Vagina (tissue), 2 donors: ENCODE measurements around the gene VSTM4. TPM values are rescaled to one million over a fixed set of nuclear protein-coding genes. Genes with fewer than 3 reads are reported as not detected.
A peak's percentile ranks its signal among the peaks of the same experiment; 100 is the strongest.

ENCODE experiments used
- DNase-seq, 2 donors: peaks; one replicate each; pipeline ENCODE4 v3.0.0-alpha.2; 2017; ENCODE audit errors: extremely low spot score in 2 of 2
- H3K27ac ChIP-seq: fragments of 200-600 bp; sonication (generic); one replicate; pipeline ENCODE4 v1.5.1; 2019
- H3K27me3 ChIP-seq: fragments of 200-600 bp; sonication (generic); one replicate; pipeline ENCODE4 v1.5.1; 2019
- H3K36me3 ChIP-seq, 2 donors: fragments of 200-600 bp; sonication (generic); one replicate each; pipeline ENCODE4 v1.5.1; 2017 to 2019
- H3K4me1 ChIP-seq: fragments of 200-600 bp; sonication (generic); one replicate; pipeline ENCODE4 v1.5.1; 2019
- H3K4me3 ChIP-seq, 2 donors: fragments of 200-600 bp; sonication (generic); 1 replicate in 1 of 2; 2 replicates in 1 of 2; pipeline ENCODE4 v1.5.1; 2016 to 2019
- H3K9me3 ChIP-seq: fragments of 200-600 bp; sonication (generic); one replicate; pipeline ENCODE4 v1.5.1; 2019
- CTCF ChIP-seq, 3 experiments: fragments of 450-650 bp in 2 of 3; fragments of 200-600 bp in 1 of 3; sonication (generic) in 1 of 3; IDR thresholded peaks; one replicate each; pipeline ENCODE4 v1.5.1; 2017 to 2019; ENCODE audit warnings: antibody characterized with exemption in 3 of 3, mild to moderate bottlenecking in 2 of 3, moderate library complexity in 2 of 3
- POLR2A ChIP-seq, 2 donors: fragments of 450-650 bp; IDR thresholded peaks; one replicate each; pipeline ENCODE4 v1.6.1; 2017; ENCODE audit warnings: antibody characterized with exemption in 2 of 2, mild to moderate bottlenecking in 2 of 2, moderate library complexity in 2 of 2
- POLR2AphosphoS5 ChIP-seq, 2 donors: sonication (generic); formaldehyde crosslinking; IDR thresholded peaks; one replicate each; pipeline ENCODE4 v1.9.0; 2017; ENCODE audit warnings: antibody characterized with exemption in 2 of 2, mild to moderate bottlenecking in 2 of 2, low read depth in 1 of 2; ENCODE audit not compliant: insufficient read depth in 1 of 2
- intact Hi-C: fragments of 100-400 bp; cut with DNase I; formaldehyde crosslinking; loops from one replicate; pipeline ENCODE4 v1.15.1; 2023
- total RNA-seq: library from RNA; depleted of rRNA; stranded (reverse); fragments of >200 nt; gene quantifications from one replicate; pipeline ENCODE4 v1.2.3, GENCODE V29; 2016

Gene VSTM4
- total RNA-seq, 1 donor from 2014 or later = 14.0 TPM

DNA sequence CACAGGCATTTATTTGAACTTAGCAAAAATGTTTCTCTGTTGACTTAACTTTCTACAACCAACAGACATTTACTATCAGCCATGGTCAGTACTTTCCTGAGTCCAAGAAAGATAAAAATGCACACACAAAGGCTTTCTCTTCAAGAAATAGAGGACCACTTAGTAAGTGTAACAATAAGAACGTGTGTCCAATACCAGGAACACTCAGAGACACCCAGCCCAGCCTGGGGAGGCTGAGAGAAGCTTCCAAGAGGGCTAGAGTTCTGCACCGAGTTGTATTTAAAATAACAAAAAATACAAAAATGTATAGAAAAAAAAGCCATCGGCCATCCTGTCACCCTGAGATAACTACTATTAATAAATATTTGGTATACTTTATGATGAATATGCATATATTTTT lies 35.8 kb downstream of the VSTM4 start:
- TF ChIP-seq POLR2A (IDR thresholded peaks at IDR 0.05) = no peak
- TF ChIP-seq CTCF (IDR thresholded peaks at IDR 0.05) = no peak
- TF ChIP-seq POLR2AphosphoS5 (IDR thresholded peaks at IDR 0.05; ENCODE audit: insufficient read depth in 1 of 2, low read depth in 1 of 2) = no peak
- Histone ChIP-seq H3K9me3 (no peaks in the 10 kb centered on the region), H3K36me3 (peaks cover 0 to 7% of the 10 kb centered on the region in 2 donors), H3K27me3 (no peaks in the 10 kb centered on the region), H3K27ac (peak overlapping the region; percentile 46), H3K4me3 (no peak overlapping the region), H3K4me1 (peaks cover 61% of the 10 kb centered on the region)
- intact Hi-C loops = no loop called here
- DNase-seq = no peak

GRCh38 chr10:49079072-49079471 lies 36.2 kb downstream of the VSTM4 start:
- H3K9me3 ChIP-seq = no peaks in the 10 kb centered on the region
- no peaks in the 10 kb centered on the region for H3K27me3 ChIP-seq
- H3K36me3 ChIP-seq = peaks cover 0 to 7% of the 10 kb centered on the region in 2 donors
- peak overlapping the region; percentile 46 for H3K27ac ChIP-seq
- TF ChIP-seq POLR2AphosphoS5 (IDR thresholded peaks at IDR 0.05; ENCODE audit: insufficient read depth in 1 of 2, low read depth in 1 of 2) (no peak), CTCF (IDR thresholded peaks at IDR 0.05) (no peak), POLR2A (IDR thresholded peaks at IDR 0.05) (no peak)
- DNase-seq = peak in 1 of 2 donors; percentile 49
- H3K4me3 ChIP-seq = no peak overlapping the region
- peaks cover 58% of the 10 kb centered on the region for H3K4me1 ChIP-seq
- intact Hi-C loops = no loop called here

DNA sequence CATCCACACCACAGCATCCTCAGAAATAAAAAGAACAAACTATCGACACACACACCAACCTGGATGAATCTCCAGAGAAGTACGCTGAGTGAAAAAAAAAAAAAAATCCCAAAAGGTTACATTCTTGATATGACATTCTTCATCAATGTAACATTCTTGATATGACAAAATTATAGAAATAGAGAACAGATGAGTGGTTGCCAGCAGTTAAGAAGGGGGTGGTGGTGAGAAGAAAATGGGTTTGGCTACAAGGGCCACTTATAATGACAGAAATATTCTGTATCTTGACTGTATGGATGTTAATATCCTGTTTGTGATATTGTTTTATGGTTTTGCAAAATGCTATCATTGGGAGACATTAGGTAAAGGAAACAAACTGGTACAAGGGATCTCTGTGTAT lies 36.9 kb downstream of the VSTM4 start:
- intact Hi-C loops = no loop called here
- no peak overlapping the region for H3K27ac ChIP-seq
- H3K4me1 ChIP-seq = peaks cover 52% of the 10 kb centered on the region
- no peak overlapping the region for H3K4me3 ChIP-seq
- no peak for DNase-seq
- no peaks in the 10 kb centered on the region for H3K27me3 ChIP-seq
- peaks cover 0 to 7% of the 10 kb centered on the region in 2 donors for H3K36me3 ChIP-seq
- no peaks in the 10 kb centered on the region for H3K9me3 ChIP-seq
- TF ChIP-seq POLR2A (IDR thresholded peaks at IDR 0.05) (no peak), CTCF (IDR thresholded peaks at IDR 0.05) (no peak), POLR2AphosphoS5 (IDR thresholded peaks at IDR 0.05; ENCODE audit: insufficient read depth in 1 of 2, low read depth in 1 of 2) (no peak)

DNA sequence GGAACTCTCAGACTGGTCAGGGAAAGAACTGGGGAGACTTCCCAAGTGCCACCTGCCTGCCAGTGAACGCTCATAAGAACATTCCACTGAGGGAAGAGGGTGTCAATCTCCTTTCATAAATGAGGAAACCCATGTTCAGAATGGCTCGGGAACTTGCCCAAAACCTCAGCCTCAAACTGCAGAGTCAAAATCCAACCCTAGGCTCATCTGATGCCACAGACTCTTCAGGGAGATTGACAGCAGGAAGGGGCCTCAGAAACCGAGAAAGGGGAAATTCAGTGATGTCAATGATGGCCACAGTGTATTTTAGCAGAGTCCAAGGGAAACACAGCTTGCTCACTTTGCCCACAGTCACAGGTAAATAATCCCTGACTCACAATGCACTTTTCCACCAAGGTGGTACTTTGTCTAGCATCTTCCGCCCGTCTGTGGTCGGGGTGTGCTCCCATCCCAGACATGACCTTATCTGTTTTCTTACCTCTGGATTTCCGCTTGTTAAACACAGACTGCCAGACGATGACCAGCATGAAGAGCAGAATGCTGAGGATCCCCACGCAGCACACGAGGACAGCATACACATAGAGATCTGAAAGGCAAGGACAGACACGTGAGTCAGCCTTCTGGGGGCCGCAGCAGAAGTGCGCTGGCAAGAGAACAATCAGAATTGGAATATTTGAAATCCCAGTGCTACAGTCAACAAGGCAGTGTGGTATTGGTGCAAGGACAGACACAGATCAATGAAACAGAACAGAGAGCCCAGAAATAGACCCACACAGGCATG lies 38.4 kb downstream of the VSTM4 start:
- Histone ChIP-seq H3K4me3 (no peak overlapping the region), H3K4me1 (peaks cover 43% of the 10 kb centered on the region), H3K36me3 (peaks cover 0 to 7% of the 10 kb centered on the region in 2 donors), H3K27ac (no peak overlapping the region), H3K27me3 (no peaks in the 10 kb centered on the region), H3K9me3 (no peaks in the 10 kb centered on the region)
- intact Hi-C loops = no loop called here
- DNase-seq = no peak
- TF ChIP-seq CTCF (IDR thresholded peaks at IDR 0.05) (no peak), POLR2A (IDR thresholded peaks at IDR 0.05) (no peak), POLR2AphosphoS5 (IDR thresholded peaks at IDR 0.05; ENCODE audit: insufficient read depth in 1 of 2, low read depth in 1 of 2) (no peak)

- Histone ChIP-seq H3K4me3 (no peak overlapping the region), H3K36me3 (peaks cover 0 to 7% of the 10 kb centered on the region in 2 donors), H3K27me3 (no peaks in the 10 kb centered on the region), H3K9me3 (no peaks in the 10 kb centered on the region), H3K4me1 (peaks cover 43% of the 10 kb centered on the region), H3K27ac (no peak overlapping the region)
- intact Hi-C loops = no loop called here
- DNase-seq = no peak
- TF ChIP-seq POLR2AphosphoS5 (IDR thresholded peaks at IDR 0.05; ENCODE audit: insufficient read depth in 1 of 2, low read depth in 1 of 2) = no peak
- no peak for TF ChIP-seq POLR2A (IDR thresholded peaks at IDR 0.05)
- no peak for TF ChIP-seq CTCF (IDR thresholded peaks at IDR 0.05)
Measured at GRCh38 chr10:49076319-49076718, 39.0 kb downstream of the VSTM4 start.
